Measurements from ENCODE around the gene TSR3.

GRCh38 chr16:1308036-1308976 is 43.4 kb downstream of the TSR3 start:
- TF ChIP-seq CTCF (IDR thresholded peaks at IDR 0.05; ENCODE audit: borderline replicate concordance, extremely low read depth, low read length, poor library complexity, severe bottlenecking) (no peak), EZH2 (IDR thresholded peaks at IDR 0.05; ENCODE audit: borderline replicate concordance, low read depth, low read length, severe bottlenecking) (no peak)

Data from DND-41 (cell line).